Activated CD4-positive, alpha-beta T cell treated with anti-CD3 and anti-CD28 coated beads, Interleukin-2, amount 10 ng/mL, durations not matched to agents 24 days and 14 days (primary cell): ENCODE measurements around the gene SLC6A19. TPM values are rescaled to one million over a fixed set of nuclear protein-coding genes. Genes with fewer than 3 reads are reported as not detected.

Experiments
- DNase-seq: peaks from one replicate; pipeline ENCODE4 v3.0.0; 2022
- H3K27ac Mint-ChIP-seq: one replicate; pipeline ENCODE4 v1.8.0; 2022; ENCODE audit warnings: mild to moderate bottlenecking, mixed read lengths
- H3K27me3 Mint-ChIP-seq: one replicate; pipeline ENCODE4 v1.8.0; 2022; ENCODE audit warnings: mixed read lengths
- H3K36me3 Mint-ChIP-seq: one replicate; pipeline ENCODE4 v1.8.0; 2022; ENCODE audit warnings: low read depth, mild to moderate bottlenecking, mixed read lengths
- H3K4me1 Mint-ChIP-seq: one replicate; pipeline ENCODE4 v1.8.0; 2021; ENCODE audit warnings: mixed read lengths
- H3K4me3 Mint-ChIP-seq: one replicate; pipeline ENCODE4 v1.8.0; 2022; ENCODE audit warnings: mild to moderate bottlenecking, moderate library complexity, mixed read lengths
- H3K9me3 Mint-ChIP-seq: one replicate; pipeline ENCODE4 v1.8.0; 2021; ENCODE audit warnings: mixed read lengths
- intact Hi-C: fragments of 100-400 bp; cut with micrococcal nuclease; formaldehyde crosslinking; loops from one replicate; pipeline ENCODE4 v1.15.1; 2023
- total RNA-seq: library from RNA; stranded (reverse); gene quantifications from 2 replicates; pipeline ENCODE4 v1.2.3, GENCODE V29; 2022

Gene SLC6A19
- total RNA-seq, 1 donor from 2014 or later: not detected

GRCh38 chr5:1161833-1162229 lies 39.6 kb upstream of the SLC6A19 start:
- DNase-seq: no peak
- Mint-ChIP-seq H3K27me3 (peaks cover 13% of the 10 kb centered on the region), H3K4me1 (no peaks in the 10 kb centered on the region), H3K36me3 (no peaks in the 10 kb centered on the region), H3K27ac (no peak overlapping the region), H3K9me3 (no peaks in the 10 kb centered on the region), H3K4me3 (no peak overlapping the region)
- intact Hi-C loops: no loop called here

GRCh38 chr5:1162276-1162675 lies 39.1 kb upstream of the SLC6A19 start:
- H3K27ac Mint-ChIP-seq: no peak overlapping the region
- H3K4me3 Mint-ChIP-seq: no peak overlapping the region
- H3K4me1 Mint-ChIP-seq: no peaks in the 10 kb centered on the region
- H3K27me3 Mint-ChIP-seq: peaks cover 10% of the 10 kb centered on the region
- no peaks in the 10 kb centered on the region for H3K36me3 Mint-ChIP-seq
- H3K9me3 Mint-ChIP-seq: no peaks in the 10 kb centered on the region
- intact Hi-C loops: no loop called here
- DNase-seq: no peak

DNA sequence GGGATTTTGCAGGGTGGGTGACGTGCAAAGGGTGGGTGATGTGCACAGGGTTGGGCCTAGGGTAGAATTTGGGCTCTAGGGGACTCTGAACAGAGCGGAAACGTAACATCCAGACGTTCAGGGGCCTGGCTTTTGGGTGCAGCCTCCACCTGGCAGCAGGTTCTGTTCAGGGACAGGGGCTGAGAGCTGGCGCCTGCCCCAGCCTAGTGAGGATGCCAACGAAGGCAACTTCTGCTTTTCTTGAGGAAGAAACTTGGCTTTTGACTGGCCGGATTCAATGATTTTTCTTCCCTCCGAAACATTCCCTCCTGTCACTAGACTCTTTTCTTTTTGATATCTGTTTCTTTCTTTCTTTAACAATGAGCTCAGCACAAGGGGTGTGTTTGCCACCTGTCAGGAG lies 38.6 kb upstream of the SLC6A19 start:
- Mint-ChIP-seq H3K4me3 (no peak overlapping the region), H3K4me1 (no peaks in the 10 kb centered on the region), H3K27me3 (peaks cover 5% of the 10 kb centered on the region), H3K36me3 (no peaks in the 10 kb centered on the region), H3K27ac (no peak overlapping the region), H3K9me3 (no peaks in the 10 kb centered on the region)
- DNase-seq: no peak
- intact Hi-C loops: no loop called here

DNA sequence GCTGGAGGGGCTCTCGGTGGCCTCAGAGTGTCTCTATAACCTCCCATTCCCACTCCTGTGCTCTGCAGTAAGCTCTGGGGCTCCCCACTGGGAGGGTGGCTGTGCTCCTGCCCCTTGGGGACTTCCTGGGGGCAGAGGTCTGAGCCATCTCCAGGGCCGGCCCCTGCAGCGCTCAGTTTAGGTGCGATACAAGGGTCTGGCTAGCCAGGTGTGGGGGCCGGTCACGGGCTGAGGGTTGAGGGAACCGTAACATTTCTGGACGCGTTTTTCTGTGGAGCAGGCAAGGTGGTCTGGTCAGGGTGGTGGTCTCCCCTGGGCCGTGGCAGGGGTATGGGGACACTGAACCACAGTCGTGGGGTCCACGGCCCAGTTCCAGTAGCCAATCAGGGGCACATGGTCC lies 38.0 kb upstream of the SLC6A19 start:
- Mint-ChIP-seq H3K27me3 (peaks cover 5% of the 10 kb centered on the region), H3K36me3 (no peaks in the 10 kb centered on the region), H3K4me1 (peaks cover 4% of the 10 kb centered on the region), H3K27ac (no peak overlapping the region), H3K9me3 (no peaks in the 10 kb centered on the region), H3K4me3 (no peak overlapping the region)
- intact Hi-C loops: no loop called here
- no peak for DNase-seq

- intact Hi-C loops: no loop called here
Measured at GRCh38 chr5:1163879-1164278, 37.5 kb upstream of the SLC6A19 start.

DNA sequence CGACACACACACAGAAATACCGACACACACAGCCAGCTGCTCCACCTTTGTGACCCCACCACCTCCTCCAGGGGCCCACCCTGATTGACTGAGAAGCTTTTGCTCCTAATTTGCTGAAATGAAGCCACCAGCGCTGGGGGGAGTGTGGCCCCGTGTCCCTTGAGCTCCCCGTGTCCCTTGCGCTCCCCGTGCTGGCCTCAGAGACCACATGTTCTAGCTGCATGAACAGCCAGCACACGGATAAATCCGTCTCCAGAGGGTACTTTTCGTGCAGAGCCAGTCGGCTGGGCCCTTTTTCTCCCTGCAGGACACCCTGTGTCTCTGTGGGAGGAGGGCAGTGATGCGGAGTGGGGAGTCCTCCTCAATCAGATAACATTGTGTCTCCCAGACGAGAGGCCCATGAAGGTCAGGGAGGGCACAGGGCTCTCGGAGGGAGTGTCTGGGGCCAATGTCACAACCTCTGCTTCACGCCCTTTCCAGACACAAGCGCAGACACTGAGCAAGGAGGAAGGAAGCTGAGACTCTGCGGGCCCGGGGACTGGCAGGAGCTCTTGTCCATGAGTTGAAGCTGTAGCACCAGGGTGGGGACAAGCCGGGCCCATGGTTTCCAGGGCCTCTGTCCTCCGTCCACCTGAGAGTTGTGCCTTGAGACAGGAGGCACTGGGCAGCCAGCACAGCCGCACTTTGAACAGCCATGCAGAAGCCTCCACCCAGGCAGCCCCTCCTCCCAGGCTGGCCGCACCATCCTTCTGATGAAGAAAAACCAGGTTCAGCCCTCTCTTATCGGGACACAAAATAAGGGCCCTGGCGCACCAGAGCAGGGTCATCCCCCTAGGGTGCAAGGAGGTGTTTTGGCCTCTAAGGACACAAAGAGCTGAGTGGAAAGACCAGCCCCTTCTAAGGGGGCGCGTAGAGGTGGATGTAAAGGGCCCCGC lies 36.4 kb upstream of the SLC6A19 start:
- DNase-seq: no peak
- Mint-ChIP-seq H3K4me3 (no peak overlapping the region), H3K36me3 (no peaks in the 10 kb centered on the region), H3K27ac (no peak overlapping the region), H3K9me3 (no peaks in the 10 kb centered on the region), H3K4me1 (peaks cover 4% of the 10 kb centered on the region), H3K27me3 (peaks cover 2% of the 10 kb centered on the region)
- intact Hi-C loops: no loop called here

More at GRCh38 chr5:1163879-1164278, 37.5 kb upstream of the SLC6A19 start:
- Mint-ChIP-seq H3K27me3 (peaks cover 2% of the 10 kb centered on the region), H3K9me3 (no peaks in the 10 kb centered on the region), H3K4me1 (peaks cover 4% of the 10 kb centered on the region), H3K36me3 (no peaks in the 10 kb centered on the region), H3K4me3 (no peak overlapping the region), H3K27ac (no peak overlapping the region)
- DNase-seq: no peak

- Mint-ChIP-seq H3K9me3 (no peaks in the 10 kb centered on the region), H3K27me3 (peaks cover 2% of the 10 kb centered on the region), H3K27ac (no peak overlapping the region), H3K4me3 (no peak overlapping the region), H3K4me1 (peaks cover 4% of the 10 kb centered on the region), H3K36me3 (no peaks in the 10 kb centered on the region)
- no peak for DNase-seq
- intact Hi-C loops: no loop called here
Measured at GRCh38 chr5:1165864-1166263, 35.5 kb upstream of the SLC6A19 start.

- no peaks in the 10 kb centered on the region for H3K36me3 Mint-ChIP-seq
- H3K9me3 Mint-ChIP-seq: no peaks in the 10 kb centered on the region
- H3K4me1 Mint-ChIP-seq: peaks cover 4% of the 10 kb centered on the region
- no peak overlapping the region for H3K4me3 Mint-ChIP-seq
- no peak for DNase-seq
- peaks cover 2% of the 10 kb centered on the region for H3K27me3 Mint-ChIP-seq
- intact Hi-C loops: no loop called here
- H3K27ac Mint-ChIP-seq: no peak overlapping the region
Measured at GRCh38 chr5:1166370-1166769, 35.0 kb upstream of the SLC6A19 start.

DNA sequence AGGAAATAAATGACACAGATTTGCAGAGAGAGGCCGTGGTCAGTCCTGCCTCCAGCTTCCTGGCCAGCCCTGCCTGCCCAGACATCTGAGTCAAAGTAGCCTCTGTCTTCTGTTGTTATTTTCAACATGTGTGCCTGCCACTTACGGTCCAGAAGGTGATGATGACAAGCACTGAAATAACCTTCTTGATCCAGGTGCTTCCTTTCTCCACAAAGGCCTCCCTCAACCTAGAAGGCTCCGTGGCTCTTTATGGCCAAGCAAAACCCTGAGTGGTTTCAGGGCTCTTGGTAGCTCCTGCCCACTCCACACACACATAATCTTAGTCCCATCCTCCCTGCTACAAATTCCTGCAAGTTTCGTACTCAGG lies 34.1 kb upstream of the SLC6A19 start:
- no peak overlapping the region for H3K27ac Mint-ChIP-seq
- intact Hi-C loops: no loop called here
- DNase-seq: no peak
- peaks cover 4% of the 10 kb centered on the region for H3K4me1 Mint-ChIP-seq
- no peak overlapping the region for H3K4me3 Mint-ChIP-seq
- H3K27me3 Mint-ChIP-seq: peaks cover 2% of the 10 kb centered on the region
- H3K9me3 Mint-ChIP-seq: no peaks in the 10 kb centered on the region
- H3K36me3 Mint-ChIP-seq: no peaks in the 10 kb centered on the region

- H3K4me3 Mint-ChIP-seq: peak overlapping the region; percentile 68
- H3K27me3 Mint-ChIP-seq: peaks cover 2% of the 10 kb centered on the region
- H3K4me1 Mint-ChIP-seq: peaks cover 4% of the 10 kb centered on the region
- peak; percentile 91 for DNase-seq
- intact Hi-C loops: loop anchor here (1.0 kb wide), 1 partner anchor 476 kb away; no protein-coding TSS in a partner anchor
- no peaks in the 10 kb centered on the region for H3K9me3 Mint-ChIP-seq
- no peaks in the 10 kb centered on the region for H3K36me3 Mint-ChIP-seq
- no peak overlapping the region for H3K27ac Mint-ChIP-seq
Measured at GRCh38 chr5:1167728-1168709, 33.4 kb upstream of the SLC6A19 start.

GRCh38 chr5:1168796-1169195 lies 32.6 kb upstream of the SLC6A19 start:
- Mint-ChIP-seq H3K9me3 (no peaks in the 10 kb centered on the region), H3K4me3 (no peak overlapping the region), H3K4me1 (peaks cover 4% of the 10 kb centered on the region), H3K27me3 (peaks cover 2% of the 10 kb centered on the region), H3K36me3 (no peaks in the 10 kb centered on the region), H3K27ac (no peak overlapping the region)
- no peak for DNase-seq
- intact Hi-C loops: loop anchor here (1.0 kb wide), 1 partner anchor 476 kb away; no protein-coding TSS in a partner anchor

GRCh38 chr5:1169211-1170115 lies 31.9 kb upstream of the SLC6A19 start:
- no peak overlapping the region for H3K4me3 Mint-ChIP-seq
- no peaks in the 10 kb centered on the region for H3K36me3 Mint-ChIP-seq
- no peak overlapping the region for H3K27ac Mint-ChIP-seq
- H3K4me1 Mint-ChIP-seq: peaks cover 6% of the 10 kb centered on the region
- no peaks in the 10 kb centered on the region for H3K9me3 Mint-ChIP-seq
- intact Hi-C loops: no loop called here
- no peak for DNase-seq
- H3K27me3 Mint-ChIP-seq: peaks cover 2% of the 10 kb centered on the region

GRCh38 chr5:1171340-1171941 lies 30.0 kb upstream of the SLC6A19 start:
- Mint-ChIP-seq H3K27me3 (peaks cover 2% of the 10 kb centered on the region), H3K36me3 (no peaks in the 10 kb centered on the region), H3K27ac (peak overlapping the region; percentile 20), H3K4me1 (peaks cover 8% of the 10 kb centered on the region), H3K9me3 (no peaks in the 10 kb centered on the region), H3K4me3 (no peak overlapping the region)
- no peak for DNase-seq
- intact Hi-C loops: no loop called here
